Measurements from ENCODE around the gene RELN. TPM values are rescaled to one million over a fixed set of nuclear protein-coding genes. Genes with fewer than 3 reads are reported as not detected.

The RELN gene
- total RNA-seq, 1 donor from 2014 or later, result 0.44 TPM

DNA sequence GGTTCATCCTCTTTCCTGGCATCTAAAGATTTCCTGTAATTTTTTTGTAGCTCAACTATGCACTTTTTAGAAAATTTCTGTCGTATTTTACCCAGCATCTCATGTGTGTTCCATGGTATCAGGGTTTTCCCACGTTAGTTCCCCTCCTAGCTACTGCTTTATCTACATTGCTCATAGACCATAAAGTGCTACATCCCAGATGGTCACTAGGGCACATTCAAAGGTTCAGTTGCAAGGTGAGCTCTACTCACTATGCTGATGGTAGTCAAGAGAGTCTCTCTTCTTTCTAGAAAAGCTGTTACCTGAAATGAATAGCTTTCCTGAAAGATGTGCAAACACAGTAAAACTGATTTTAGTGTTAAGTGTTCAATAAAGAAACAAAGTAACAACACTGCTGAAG is 33.5 kb downstream of the RELN start:
- Histone ChIP-seq H3K36me3 (no peaks in the 10 kb centered on the region), H3K9me3 (replicated peaks) (no peaks in the 10 kb centered on the region), H3K4me1 (no peaks in the 10 kb centered on the region), H3K27me3 (ENCODE audit: low read depth) (peaks cover 26% of the 10 kb centered on the region), H3K27ac (replicated peaks) (no peak overlapping the region), H3K4me3 (no peak overlapping the region)
- intact Hi-C loops (cut with micrococcal nuclease), result no loop called here
- TF ChIP-seq, protein P1, sequence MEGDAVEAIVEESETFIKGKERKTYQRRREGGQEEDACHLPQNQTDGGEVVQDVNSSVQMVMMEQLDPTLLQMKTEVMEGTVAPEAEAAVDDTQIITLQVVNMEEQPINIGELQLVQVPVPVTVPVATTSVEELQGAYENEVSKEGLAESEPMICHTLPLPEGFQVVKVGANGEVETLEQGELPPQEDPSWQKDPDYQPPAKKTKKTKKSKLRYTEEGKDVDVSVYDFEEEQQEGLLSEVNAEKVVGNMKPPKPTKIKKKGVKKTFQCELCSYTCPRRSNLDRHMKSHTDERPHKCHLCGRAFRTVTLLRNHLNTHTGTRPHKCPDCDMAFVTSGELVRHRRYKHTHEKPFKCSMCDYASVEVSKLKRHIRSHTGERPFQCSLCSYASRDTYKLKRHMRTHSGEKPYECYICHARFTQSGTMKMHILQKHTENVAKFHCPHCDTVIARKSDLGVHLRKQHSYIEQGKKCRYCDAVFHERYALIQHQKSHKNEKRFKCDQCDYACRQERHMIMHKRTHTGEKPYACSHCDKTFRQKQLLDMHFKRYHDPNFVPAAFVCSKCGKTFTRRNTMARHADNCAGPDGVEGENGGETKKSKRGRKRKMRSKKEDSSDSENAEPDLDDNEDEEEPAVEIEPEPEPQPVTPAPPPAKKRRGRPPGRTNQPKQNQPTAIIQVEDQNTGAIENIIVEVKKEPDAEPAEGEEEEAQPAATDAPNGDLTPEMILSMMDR (IDR thresholded peaks at IDR 0.05; ENCODE audit: borderline replicate concordance), result no peak
- DNase-seq, result no peak

DNA sequence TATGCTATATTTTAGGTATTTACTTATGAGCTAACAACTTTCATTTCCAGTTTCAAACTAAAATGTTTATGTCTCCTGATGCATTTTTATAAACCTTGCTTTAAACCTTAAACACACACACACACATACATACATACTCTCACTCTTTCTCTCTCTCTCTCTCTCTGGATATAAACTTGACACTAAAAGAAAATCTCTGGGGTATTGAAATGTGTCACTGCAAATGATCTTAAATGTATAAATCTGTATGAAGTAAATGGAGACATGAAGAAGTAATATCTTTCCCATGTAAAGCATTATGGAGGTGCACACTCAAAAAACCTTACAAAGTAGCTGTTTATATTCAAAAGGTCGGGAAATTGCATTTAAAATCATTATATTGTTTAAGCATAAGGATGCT is 37.0 kb downstream of the RELN start:
- Histone ChIP-seq H3K4me3 (no peak overlapping the region), H3K9me3 (replicated peaks) (no peaks in the 10 kb centered on the region), H3K4me1 (no peaks in the 10 kb centered on the region), H3K36me3 (no peaks in the 10 kb centered on the region), H3K27me3 (ENCODE audit: low read depth) (peaks cover 8% of the 10 kb centered on the region), H3K27ac (replicated peaks) (no peak overlapping the region)
- intact Hi-C loops (cut with micrococcal nuclease), result no loop called here
- TF ChIP-seq, protein P1 (IDR thresholded peaks at IDR 0.05; ENCODE audit: borderline replicate concordance), result no peak
- no peak for DNase-seq

DNA sequence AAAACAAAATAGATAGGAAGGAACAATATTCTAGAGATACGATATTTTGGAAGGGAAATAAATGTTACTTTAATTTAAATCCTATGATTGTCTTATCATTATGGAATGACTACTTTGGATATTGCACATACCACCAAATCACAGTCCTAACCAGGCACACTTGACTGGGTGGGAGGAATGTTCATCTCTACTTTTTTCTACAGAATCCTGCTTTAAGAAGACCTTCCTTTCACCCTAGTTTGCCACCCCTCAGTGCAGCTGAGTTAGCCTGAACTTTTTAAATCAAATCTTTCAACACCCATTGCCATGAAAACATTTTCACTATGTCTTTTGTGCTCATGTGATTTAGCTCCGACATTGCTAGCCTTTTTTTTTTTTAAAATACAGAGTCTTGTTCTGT is 38.1 kb downstream of the RELN start:
- Histone ChIP-seq H3K27me3 (ENCODE audit: low read depth) (peaks cover 8% of the 10 kb centered on the region), H3K36me3 (no peaks in the 10 kb centered on the region), H3K27ac (replicated peaks) (no peak overlapping the region), H3K4me1 (no peaks in the 10 kb centered on the region), H3K4me3 (no peak overlapping the region), H3K9me3 (replicated peaks) (no peaks in the 10 kb centered on the region)
- intact Hi-C loops (cut with micrococcal nuclease), result no loop called here
- TF ChIP-seq, protein P1 (IDR thresholded peaks at IDR 0.05; ENCODE audit: borderline replicate concordance), result no peak
- DNase-seq, result no peak

DNA sequence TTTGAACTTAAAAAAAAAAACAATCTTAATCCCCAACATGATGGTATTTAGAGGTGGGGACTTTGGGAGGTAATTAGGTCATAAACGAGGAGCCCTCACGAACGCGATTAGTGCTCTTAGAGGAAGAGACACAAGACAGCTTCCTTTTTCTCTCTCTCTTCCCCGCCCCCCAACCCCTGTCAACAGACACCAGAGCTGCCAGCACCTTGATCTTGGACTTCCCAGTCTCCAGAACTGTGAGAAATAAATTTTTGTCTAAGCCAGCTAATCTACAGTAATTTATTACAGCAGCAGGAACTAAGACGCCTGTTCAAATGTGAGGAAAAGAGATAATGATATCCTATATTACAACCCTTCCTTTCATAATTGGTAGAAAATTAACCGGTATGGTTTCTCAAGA is 40.1 kb downstream of the RELN start:
- H3K27me3 ChIP-seq (ENCODE audit: low read depth), result peaks cover 8% of the 10 kb centered on the region
- H3K9me3 ChIP-seq (replicated peaks), result no peaks in the 10 kb centered on the region
- DNase-seq, result no peak
- intact Hi-C loops (cut with micrococcal nuclease), result no loop called here
- no peak overlapping the region for H3K4me3 ChIP-seq
- TF ChIP-seq, protein P1 (IDR thresholded peaks at IDR 0.05; ENCODE audit: borderline replicate concordance), result no peak
- H3K27ac ChIP-seq (replicated peaks), result no peak overlapping the region
- no peaks in the 10 kb centered on the region for H3K4me1 ChIP-seq
- H3K36me3 ChIP-seq, result no peaks in the 10 kb centered on the region

DNA sequence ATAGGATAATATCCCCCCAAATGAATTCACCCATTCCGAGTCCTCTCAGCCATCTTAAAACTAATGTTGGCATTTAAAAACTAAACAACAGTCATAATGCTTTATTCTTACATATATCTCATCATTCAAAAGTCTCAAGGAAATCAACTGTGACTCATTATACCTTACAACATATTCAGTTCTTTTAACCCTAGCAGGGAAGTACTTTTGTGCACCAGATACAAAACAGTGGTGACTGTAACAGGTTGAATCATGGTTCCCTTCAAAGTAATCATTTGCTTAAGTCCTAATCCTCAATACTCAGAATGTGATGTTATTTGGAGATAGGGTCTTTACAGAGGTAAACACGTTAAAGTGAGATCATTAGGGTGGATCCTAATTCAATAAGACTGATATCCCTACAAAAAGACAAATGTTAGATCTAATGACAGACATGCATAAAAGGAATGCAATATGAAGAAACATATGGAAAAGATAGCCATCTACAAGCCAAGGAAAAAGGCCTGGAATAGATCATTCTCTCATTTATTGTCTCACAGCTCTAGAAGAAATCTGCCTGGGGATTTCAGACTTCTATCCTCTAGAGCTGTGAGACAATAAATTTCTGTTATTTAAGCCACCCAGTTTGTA is 42.3 kb downstream of the RELN start:
- H3K36me3 ChIP-seq, result no peaks in the 10 kb centered on the region
- TF ChIP-seq, protein P1 (IDR thresholded peaks at IDR 0.05; ENCODE audit: borderline replicate concordance), result no peak
- no peak for DNase-seq
- no peaks in the 10 kb centered on the region for H3K4me1 ChIP-seq
- intact Hi-C loops (cut with micrococcal nuclease), result no loop called here
- no peak overlapping the region for H3K27ac ChIP-seq (replicated peaks)
- no peaks in the 10 kb centered on the region for H3K9me3 ChIP-seq (replicated peaks)
- no peaks in the 10 kb centered on the region for H3K27me3 ChIP-seq (ENCODE audit: low read depth)
- no peak overlapping the region for H3K4me3 ChIP-seq
